A673 (cell line): Measurements from ENCODE around the gene TMIGD3.

Experiments
- CTCF ChIP-seq: fragments of 300-800, 200-600 bp; sonication (generic); conservative IDR thresholded peaks from 2 replicates; pipeline ENCODE4 v1.5.1; 2017; ENCODE audit warnings: low read depth, mild to moderate bottlenecking, antibody characterized with exemption, low read length, moderate library complexity, mixed read lengths
- EZH2 ChIP-seq: fragments of 200-600 bp; sonication (generic); IDR thresholded peaks from 2 replicates; pipeline ENCODE4 v1.6.1; 2017; ENCODE audit warnings: borderline replicate concordance, low read depth, mild to moderate bottlenecking, mixed read lengths, antibody characterized with exemption, low read length; ENCODE audit not compliant: poor library complexity, severe bottlenecking

- TF ChIP-seq CTCF, result no peak
- TF ChIP-seq EZH2, result no peak
Observed at GRCh38 chr1:111446967-111447892, 56.2 kb downstream of the TMIGD3 start.
